Osteoblast (primary cell): ENCODE results near the gene C15orf39. TPM values are rescaled to one million over a fixed set of nuclear protein-coding genes. Genes with fewer than 3 reads are reported as not detected.

ENCODE experiments used
- DNase-seq: peaks from one replicate; pipeline ENCODE4 v3.0.0; 2011; ENCODE audit warnings: low spot score, mixed read lengths; ENCODE audit not compliant: insufficient read length; ENCODE audit errors: missing footprints
- H2AFZ ChIP-seq: 2 replicates; pipeline ENCODE4 v1.6.0; 2011; ENCODE audit warnings: mild to moderate bottlenecking, low read length
- H3K27ac ChIP-seq: 2 replicates; pipeline ENCODE4 v1.5.1; 2011; ENCODE audit warnings: mild to moderate bottlenecking, low read depth, low read length, moderate library complexity
- H3K27me3 ChIP-seq: 2 replicates; pipeline ENCODE4 v1.6.0; 2012; ENCODE audit warnings: mild to moderate bottlenecking, control low read depth, inconsistent platforms, low read length, moderate library complexity; ENCODE audit not compliant: insufficient read depth
- H3K36me3 ChIP-seq: 2 replicates; pipeline ENCODE4 v1.5.1; 2011; ENCODE audit warnings: mild to moderate bottlenecking, low read length, control low read depth, moderate library complexity; ENCODE audit not compliant: insufficient read depth
- H3K4me1 ChIP-seq: 2 replicates; pipeline ENCODE4 v1.5.1; 2011; ENCODE audit warnings: mild to moderate bottlenecking, low read length, control low read depth, moderate library complexity; ENCODE audit not compliant: insufficient read depth
- H3K4me2 ChIP-seq: 2 replicates; pipeline ENCODE4 v1.6.0; 2011; ENCODE audit warnings: mild to moderate bottlenecking, low read length; ENCODE audit not compliant: insufficient read depth
- H3K4me3 ChIP-seq: fragments of 200-600 bp; sonication (generic); 3 replicates; pipeline ENCODE4 v1.5.1; 2012; ENCODE audit warnings: mild to moderate bottlenecking, low read length, inconsistent platforms; ENCODE audit not compliant: insufficient read depth
- H3K79me2 ChIP-seq: 2 replicates; pipeline ENCODE4 v1.6.0; 2012; ENCODE audit warnings: mild to moderate bottlenecking, low read length, control low read depth, inconsistent platforms; ENCODE audit not compliant: insufficient read depth
- H3K9me3 ChIP-seq: 2 replicates; pipeline ENCODE4 v1.5.1; 2011; ENCODE audit warnings: low read depth, low read length, control low read depth
- H4K20me1 ChIP-seq: 2 replicates; pipeline ENCODE4 v1.6.0; 2012; ENCODE audit warnings: mild to moderate bottlenecking, low read length, control low read depth; ENCODE audit not compliant: insufficient read depth
- CTCF ChIP-seq: IDR thresholded peaks from 2 replicates; pipeline ENCODE4 v1.5.1; 2011; ENCODE audit warnings: mild to moderate bottlenecking, low read depth, low read length, moderate library complexity; ENCODE audit errors: extremely low read depth
- total RNA-seq: library from RNA; depleted of rRNA; stranded (reverse); fragments of >200 nt; gene quantifications from 2 replicates; pipeline ENCODE4 v1.2.3, GENCODE V29; 2012

C15orf39 gene
- total RNA-seq, 1 donor, result 6.5 TPM

- no peaks in the 10 kb centered on the region for H3K9me3 ChIP-seq
- H3K27ac ChIP-seq, result no peak overlapping the region
- TF ChIP-seq CTCF, result no peak
- no peak overlapping the region for H3K4me3 ChIP-seq
- no peaks in the 10 kb centered on the region for H3K27me3 ChIP-seq
- no peaks in the 10 kb centered on the region for H3K36me3 ChIP-seq
- H4K20me1 ChIP-seq, result peaks cover 3% of the 10 kb centered on the region
- peaks cover 10% of the 10 kb centered on the region for H3K4me1 ChIP-seq
- no peak overlapping the region for H2AFZ ChIP-seq
- no peak overlapping the region for H3K4me2 ChIP-seq
- DNase-seq, result no peak
- no peaks in the 10 kb centered on the region for H3K79me2 ChIP-seq
Observed at GRCh38 chr15:75182187-75183131, 19.2 kb upstream of the C15orf39 start.

DNA sequence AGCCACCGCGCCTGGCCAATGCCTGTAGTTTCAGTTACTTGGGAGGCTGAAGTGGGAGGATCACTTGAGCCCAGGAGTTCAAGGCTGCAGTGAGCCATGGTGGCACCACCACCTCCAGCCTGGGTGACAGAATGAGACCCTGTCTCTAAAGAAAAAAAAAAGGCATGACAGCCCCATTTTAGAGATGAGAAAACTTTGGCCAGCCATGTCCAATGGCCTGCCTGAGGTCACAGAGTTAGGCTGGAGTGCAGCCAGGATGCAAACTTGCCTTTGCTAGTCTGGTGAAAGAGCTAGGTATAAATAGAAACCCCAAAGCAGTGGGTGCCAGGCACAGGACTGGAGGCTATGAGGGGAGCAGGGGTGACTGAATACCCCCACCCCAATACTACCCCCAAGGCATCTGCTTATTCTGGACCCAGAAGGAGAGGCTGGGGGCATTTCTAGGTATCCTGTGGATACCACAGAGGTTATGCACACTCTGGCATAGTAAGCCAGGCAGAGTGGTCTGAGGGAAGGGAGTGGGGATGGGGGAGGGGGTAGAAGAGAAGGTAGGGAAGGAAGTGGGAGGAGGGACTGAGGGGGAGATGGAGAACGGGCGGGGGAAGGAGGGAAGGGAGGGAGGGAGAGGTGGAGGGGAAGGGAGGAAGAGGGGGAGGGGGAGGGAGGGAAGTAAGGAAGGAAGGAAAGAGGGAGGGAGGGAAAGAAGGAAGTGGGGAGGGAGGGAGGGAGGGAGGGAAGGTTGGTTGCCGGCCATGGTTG, 16.2 kb upstream of the C15orf39 start:
- no peak overlapping the region for H3K27ac ChIP-seq
- TF ChIP-seq CTCF, result no peak
- no peaks in the 10 kb centered on the region for H3K36me3 ChIP-seq
- H3K27me3 ChIP-seq, result no peaks in the 10 kb centered on the region
- H4K20me1 ChIP-seq, result no peaks in the 10 kb centered on the region
- no peak for DNase-seq
- H2AFZ ChIP-seq, result no peak overlapping the region
- H3K9me3 ChIP-seq, result no peaks in the 10 kb centered on the region
- H3K4me2 ChIP-seq, result no peak overlapping the region
- H3K4me1 ChIP-seq, result peaks cover 10% of the 10 kb centered on the region
- no peak overlapping the region for H3K4me3 ChIP-seq
- no peaks in the 10 kb centered on the region for H3K79me2 ChIP-seq

GRCh38 chr15:75186044-75186443, 15.6 kb upstream of the C15orf39 start:
- no peak for TF ChIP-seq CTCF
- H3K36me3 ChIP-seq, result no peaks in the 10 kb centered on the region
- peak; percentile 36 for DNase-seq

GRCh38 chr15:75188499-75188898, 13.2 kb upstream of the C15orf39 start:
- no peak for TF ChIP-seq CTCF
- H3K27me3 ChIP-seq, result no peaks in the 10 kb centered on the region
- H3K9me3 ChIP-seq, result no peaks in the 10 kb centered on the region

More at GRCh38 chr15:75186044-75186443, 15.6 kb upstream of the C15orf39 start:
- Histone ChIP-seq H3K79me2 (no peaks in the 10 kb centered on the region), H2AFZ (no peak overlapping the region), H4K20me1 (no peaks in the 10 kb centered on the region), H3K9me3 (no peaks in the 10 kb centered on the region), H3K27me3 (no peaks in the 10 kb centered on the region), H3K4me3 (no peak overlapping the region), H3K4me2 (no peak overlapping the region), H3K4me1 (peaks cover 6% of the 10 kb centered on the region), H3K27ac (no peak overlapping the region)

More at GRCh38 chr15:75188499-75188898, 13.2 kb upstream of the C15orf39 start:
- no peak overlapping the region for H2AFZ ChIP-seq
- H3K4me3 ChIP-seq, result no peak overlapping the region
- no peaks in the 10 kb centered on the region for H4K20me1 ChIP-seq
- DNase-seq, result peak; percentile 18
- H3K36me3 ChIP-seq, result no peaks in the 10 kb centered on the region
- H3K79me2 ChIP-seq, result no peaks in the 10 kb centered on the region
- no peaks in the 10 kb centered on the region for H3K4me1 ChIP-seq
- no peak overlapping the region for H3K4me2 ChIP-seq
- H3K27ac ChIP-seq, result no peak overlapping the region
